CD4-positive, alpha-beta memory T cell (primary cell): ENCODE measurements around the gene TM4SF1. TPM values are rescaled to one million over a fixed set of nuclear protein-coding genes. Genes with fewer than 3 reads are reported as not detected.

ENCODE experiments used
- CTCF ChIA-PET: fragments of 350-600 bp; sonication (Branson Sonifier 250); formaldehyde crosslinking; loops from one replicate; lab custom pipeline; 2021; ENCODE audit warnings: inconsistent platforms; ENCODE audit not compliant: partially characterized antibody; lab: Charles Lee
- POLR2A ChIA-PET: fragments of 350-600 bp; sonication (Branson Sonifier 250); formaldehyde crosslinking; loops from one replicate; lab custom pipeline; 2021; ENCODE audit not compliant: partially characterized antibody; lab: Charles Lee
- DNase-seq, 5 donors: peaks; one replicate each; pipeline versions ENCODE4 v3.0.0 to v3.0.0-alpha.2; 2020 to 2022; ENCODE audit warnings: mixed read lengths in 1 of 5
- H3K27ac ChIP-seq: one replicate; pipeline ENCODE4 v1.7.0; 2013; ENCODE audit warnings: low read depth, low read length
- H3K27me3 ChIP-seq: 2 replicates; pipeline ENCODE4 v1.7.0; 2013; ENCODE audit warnings: mild to moderate bottlenecking, low read length, moderate library complexity; ENCODE audit not compliant: insufficient read depth
- H3K36me3 ChIP-seq: 2 replicates; pipeline ENCODE4 v1.7.0; 2013; ENCODE audit warnings: mild to moderate bottlenecking, low read length, moderate library complexity; ENCODE audit not compliant: insufficient read depth
- H3K4me1 ChIP-seq: 2 replicates; pipeline ENCODE4 v1.7.0; 2013; ENCODE audit warnings: mild to moderate bottlenecking, low read length, moderate library complexity; ENCODE audit not compliant: insufficient read depth
- H3K4me3 ChIP-seq, 2 donors: one replicate each; pipeline ENCODE4 v1.7.0; 2013; ENCODE audit warnings: low read length in 2 of 2, mild to moderate bottlenecking in 1 of 2
- H3K9me3 ChIP-seq, 2 donors: one replicate each; pipeline ENCODE4 v1.7.0; 2013; ENCODE audit warnings: low read length in 2 of 2, control low read depth in 1 of 2; ENCODE audit not compliant: control insufficient read depth in 1 of 2
- H3K27ac Mint-ChIP-seq, 7 donors: one replicate each; pipeline ENCODE4 v1.8.0; 2020 to 2021; ENCODE audit warnings: mixed read lengths in 7 of 7, mild to moderate bottlenecking in 6 of 7, inconsistent platforms in 3 of 7, moderate library complexity in 3 of 7
- H3K27me3 Mint-ChIP-seq, 2 donors: one replicate each; pipeline ENCODE4 v1.8.0; 2020 to 2021; ENCODE audit warnings: mixed read lengths in 2 of 2
- H3K36me3 Mint-ChIP-seq, 2 donors: one replicate each; pipeline ENCODE4 v1.8.0; 2020 to 2021; ENCODE audit warnings: mixed read lengths in 2 of 2, inconsistent platforms in 1 of 2, mild to moderate bottlenecking in 1 of 2
- H3K4me1 Mint-ChIP-seq, 4 donors: one replicate each; pipeline ENCODE4 v1.8.0; 2020 to 2021; ENCODE audit warnings: mixed read lengths in 4 of 4, mild to moderate bottlenecking in 1 of 4
- H3K4me3 Mint-ChIP-seq, 8 donors: one replicate each; pipeline ENCODE4 v1.8.0; 2020 to 2021; ENCODE audit warnings: mixed read lengths in 8 of 8, mild to moderate bottlenecking in 7 of 8, moderate library complexity in 6 of 8, inconsistent platforms in 3 of 8
- H3K9me3 Mint-ChIP-seq, 8 donors: one replicate each; pipeline ENCODE4 v1.8.0; 2020 to 2021; ENCODE audit warnings: mixed read lengths in 8 of 8, mild to moderate bottlenecking in 5 of 8, inconsistent platforms in 3 of 8, moderate library complexity in 1 of 8
- intact Hi-C: fragments of 100-400 bp; cut with micrococcal nuclease; formaldehyde crosslinking; loops from one replicate; pipeline ENCODE4 v1.15.1; 2023
- polyA plus RNA-seq, 2 donors: library from polyadenylated mRNA; unstranded; fragments of 300-500 nt; fragmentation: Illumina TruSeq; gene quantifications; one replicate each; pipeline ENCODE4 v1.2.3, GENCODE V29; 2021
- total RNA-seq, 2 experiments: library from RNA; stranded (reverse); gene quantifications; one replicate each; pipeline ENCODE4 v1.2.3, GENCODE V29; 2021

Gene TM4SF1
- total and polyA plus RNA-seq, 4 experiments from 2014 or later = not detected

GRCh38 chr3:149319750-149320149 is 57.7 kb downstream of the TM4SF1 start:
- Histone ChIP-seq H3K9me3 (no peaks in the 10 kb centered on the region), H3K36me3 (no peaks in the 10 kb centered on the region), H3K4me3 (no peak overlapping the region), H3K27me3 (no peaks in the 10 kb centered on the region), H3K27ac (no peak overlapping the region), H3K4me1 (no peaks in the 10 kb centered on the region)
- POLR2A ChIA-PET = no interaction called here
- Mint-ChIP-seq H3K4me1 (no peaks in the 10 kb centered on the region), H3K9me3 (no peaks in the 10 kb centered on the region), H3K27ac (no peak overlapping the region), H3K27me3 (peaks cover 3 to 6% of the 10 kb centered on the region in 2 donors), H3K4me3 (no peak overlapping the region), H3K36me3 (no peaks in the 10 kb centered on the region)
- CTCF ChIA-PET = no interaction called here
- DNase-seq = peak in 1 of 5 donors; percentile 13
- intact Hi-C loops = no loop called here

Other genes with a start within 250 kb of the TM4SF1 start
- 10 to 100 TPM; 32.5 to 33.0 TPM for gene HPS3, start 248.0 kb downstream of the TM4SF1 start, total RNA-seq
- 10 to 100 TPM; 29.5 to 45.1 TPM for gene HPS3, start 248.0 kb downstream of the TM4SF1 start, polyA plus RNA-seq
- gene CP, start 155.8 kb downstream of the TM4SF1 start, total RNA-seq = not detected
- under 1 TPM in 1 of 2 donors, not detected in 1; 0.34 TPM for gene CP, start 155.8 kb downstream of the TM4SF1 start, polyA plus RNA-seq
- not detected for gene TM4SF18, start 44.0 kb downstream of the TM4SF1 start, total RNA-seq
- gene TM4SF18, start 44.0 kb downstream of the TM4SF1 start, polyA plus RNA-seq = not detected
- gene TM4SF4, start 97.0 kb upstream of the TM4SF1 start, total RNA-seq = not detected
- not detected for gene TM4SF4, start 97.0 kb upstream of the TM4SF1 start, polyA plus RNA-seq